DND-41 (cell line): Measurements from ENCODE around the gene C2CD3.
"Not testable (repeated sequence)": the region's sequence is repeated elsewhere in the genome, so short reads cannot be mapped to it uniquely, and the experiment has no call there.

Experiments used
- ATAC-seq: fragments of 200-7000 bp; cut with Tn5 transposase; 3 replicates; pipeline ENCODE4 v1.9.1; 2021; ENCODE audit warnings: low read depth; ENCODE audit not compliant: insufficient read depth
- DNase-seq: peaks from one replicate; pipeline ENCODE4 v3.0.0-alpha.2; 2020
- H2AFZ ChIP-seq: 2 replicates; pipeline ENCODE4 v1.6.0; 2012; ENCODE audit warnings: low read depth, low read length
- H3K27ac ChIP-seq: 2 replicates; pipeline ENCODE4 v1.5.1; 2012; ENCODE audit warnings: low read length, inconsistent platforms
- H3K27me3 ChIP-seq: fragments of 200-600 bp; sonication (generic); 2 replicates; pipeline ENCODE4 v1.6.0; 2012; ENCODE audit warnings: low read length, mild to moderate bottlenecking, inconsistent platforms; ENCODE audit not compliant: insufficient read depth, poor library complexity
- H3K36me3 ChIP-seq: 2 replicates; pipeline ENCODE4 v1.5.1; 2012; ENCODE audit warnings: low read length, inconsistent platforms; ENCODE audit not compliant: insufficient read depth
- H3K4me1 ChIP-seq: 2 replicates; pipeline ENCODE4 v1.5.1; 2012; ENCODE audit warnings: mild to moderate bottlenecking, low read length; ENCODE audit not compliant: insufficient read depth
- H3K4me2 ChIP-seq: 2 replicates; pipeline ENCODE4 v1.6.0; 2012; ENCODE audit warnings: mild to moderate bottlenecking, moderate library complexity, low read length, inconsistent platforms; ENCODE audit not compliant: insufficient read depth
- H3K4me3 ChIP-seq, 2 experiments: fragments of 200-600 bp in 1 of 2; shearing (Covaris generic) in 1 of 2; 2 replicates each; pipeline ENCODE4 v1.5.1; 2012 to 2016; ENCODE audit warnings: inconsistent platforms in 2 of 2, low read length in 2 of 2, mild to moderate bottlenecking in 2 of 2, low read depth in 1 of 2, moderate library complexity in 1 of 2
- H3K79me2 ChIP-seq: 2 replicates; pipeline ENCODE4 v1.6.0; 2012; ENCODE audit warnings: low read length, inconsistent platforms; ENCODE audit not compliant: insufficient read depth
- H3K9ac ChIP-seq: 2 replicates; pipeline ENCODE4 v1.6.0; 2012; ENCODE audit warnings: low read depth, mild to moderate bottlenecking, inconsistent platforms, low read length, moderate library complexity
- H3K9me3 ChIP-seq: 2 replicates; pipeline ENCODE4 v1.5.1; 2012; ENCODE audit warnings: low read length, moderate library complexity, mild to moderate bottlenecking, inconsistent platforms; ENCODE audit not compliant: insufficient read depth, severe bottlenecking
- H4K20me1 ChIP-seq: 2 replicates; pipeline ENCODE4 v1.6.0; 2012; ENCODE audit warnings: low read length; ENCODE audit not compliant: insufficient read depth
- EZH2 ChIP-seq: IDR thresholded peaks from 3 replicates; pipeline ENCODE4 v1.6.1; 2012; ENCODE audit warnings: borderline replicate concordance, low read depth, mild to moderate bottlenecking, moderate library complexity, low read length, inconsistent platforms; ENCODE audit not compliant: severe bottlenecking
- TF ChIP-seq, protein P1 (sequence below): IDR thresholded peaks from 2 replicates; pipeline ENCODE4 v1.5.1; 2012; ENCODE audit warnings: borderline replicate concordance, low read length, moderate library complexity, mild to moderate bottlenecking; ENCODE audit not compliant: poor library complexity, severe bottlenecking; ENCODE audit errors: extremely low read depth

Gene C2CD3

DNA sequence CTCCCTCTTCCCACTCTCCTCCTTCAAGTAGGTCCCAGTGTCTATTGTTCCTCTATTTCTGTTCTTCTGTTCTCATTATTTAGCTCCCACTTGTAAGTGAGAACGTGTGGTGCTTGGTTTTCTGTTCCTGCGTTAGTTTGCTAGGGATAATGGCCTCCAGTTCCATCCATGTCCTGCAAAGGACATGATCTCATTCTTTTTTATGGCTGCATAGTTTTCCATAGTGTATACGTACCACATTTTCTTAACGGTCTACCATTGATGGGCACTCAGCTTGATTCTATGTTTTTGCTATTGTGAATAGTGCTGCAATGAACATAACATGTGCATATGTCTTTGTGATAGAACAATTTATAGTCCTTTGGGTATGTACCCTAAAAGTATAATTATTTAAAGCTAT lies 26.2 kb downstream of the C2CD3 start:
- ATAC-seq = no peak
- H3K9ac ChIP-seq = no peak overlapping the region
- no peak overlapping the region for H2AFZ ChIP-seq
- H3K36me3 ChIP-seq = peaks cover under 1% of the 10 kb centered on the region; the same call in 1 of the 2 replicates
- no peak for DNase-seq
- H3K4me1 ChIP-seq = no peaks in the 10 kb centered on the region
- H4K20me1 ChIP-seq = no peaks in the 10 kb centered on the region
- TF ChIP-seq, protein P1, sequence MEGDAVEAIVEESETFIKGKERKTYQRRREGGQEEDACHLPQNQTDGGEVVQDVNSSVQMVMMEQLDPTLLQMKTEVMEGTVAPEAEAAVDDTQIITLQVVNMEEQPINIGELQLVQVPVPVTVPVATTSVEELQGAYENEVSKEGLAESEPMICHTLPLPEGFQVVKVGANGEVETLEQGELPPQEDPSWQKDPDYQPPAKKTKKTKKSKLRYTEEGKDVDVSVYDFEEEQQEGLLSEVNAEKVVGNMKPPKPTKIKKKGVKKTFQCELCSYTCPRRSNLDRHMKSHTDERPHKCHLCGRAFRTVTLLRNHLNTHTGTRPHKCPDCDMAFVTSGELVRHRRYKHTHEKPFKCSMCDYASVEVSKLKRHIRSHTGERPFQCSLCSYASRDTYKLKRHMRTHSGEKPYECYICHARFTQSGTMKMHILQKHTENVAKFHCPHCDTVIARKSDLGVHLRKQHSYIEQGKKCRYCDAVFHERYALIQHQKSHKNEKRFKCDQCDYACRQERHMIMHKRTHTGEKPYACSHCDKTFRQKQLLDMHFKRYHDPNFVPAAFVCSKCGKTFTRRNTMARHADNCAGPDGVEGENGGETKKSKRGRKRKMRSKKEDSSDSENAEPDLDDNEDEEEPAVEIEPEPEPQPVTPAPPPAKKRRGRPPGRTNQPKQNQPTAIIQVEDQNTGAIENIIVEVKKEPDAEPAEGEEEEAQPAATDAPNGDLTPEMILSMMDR = no peak
- TF ChIP-seq EZH2 = no peak
- no peaks in the 10 kb centered on the region for H3K27me3 ChIP-seq
- H3K4me2 ChIP-seq = no peak overlapping the region
- no peak overlapping the region for H3K27ac ChIP-seq
- H3K79me2 ChIP-seq = no peaks in the 10 kb centered on the region
- H3K4me3 ChIP-seq = no peak overlapping the region
- H3K9me3 ChIP-seq = no peaks in the 10 kb centered on the region

DNA sequence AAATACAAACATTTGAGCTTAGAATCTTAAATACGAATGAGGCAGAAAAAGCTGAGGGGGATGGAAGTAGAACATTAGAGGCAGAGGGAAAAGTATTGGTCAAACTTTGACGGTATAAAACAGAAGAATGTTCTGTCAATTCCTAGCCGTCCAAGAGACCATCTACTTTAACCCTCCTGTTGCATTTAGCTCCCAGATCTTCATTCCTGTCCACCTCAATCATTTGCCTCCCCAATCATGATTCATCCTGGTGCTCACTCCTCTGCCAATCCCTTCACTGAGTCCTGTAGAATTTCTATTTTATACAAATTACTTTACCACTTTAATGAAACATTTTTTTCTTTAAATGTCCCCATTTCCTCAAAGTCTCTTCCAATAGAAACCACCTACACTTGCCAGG lies 28.2 kb downstream of the C2CD3 start:
- no peak overlapping the region for H2AFZ ChIP-seq
- H3K79me2 ChIP-seq = no peaks in the 10 kb centered on the region
- H3K4me2 ChIP-seq = no peak overlapping the region
- H3K27me3 ChIP-seq = no peaks in the 10 kb centered on the region
- H3K27ac ChIP-seq = no peak overlapping the region
- no peak for ATAC-seq
- no peaks in the 10 kb centered on the region for H4K20me1 ChIP-seq
- H3K4me1 ChIP-seq = no peaks in the 10 kb centered on the region
- peaks cover 15% of the 10 kb centered on the region; the same call in 1 of the 2 replicates for H3K36me3 ChIP-seq
- no peak for DNase-seq
- no peak overlapping the region for H3K9ac ChIP-seq
- TF ChIP-seq, protein P1 = no peak
- TF ChIP-seq EZH2 = no peak
- no peak overlapping the region for H3K4me3 ChIP-seq
- H3K9me3 ChIP-seq = no peaks in the 10 kb centered on the region

DNA sequence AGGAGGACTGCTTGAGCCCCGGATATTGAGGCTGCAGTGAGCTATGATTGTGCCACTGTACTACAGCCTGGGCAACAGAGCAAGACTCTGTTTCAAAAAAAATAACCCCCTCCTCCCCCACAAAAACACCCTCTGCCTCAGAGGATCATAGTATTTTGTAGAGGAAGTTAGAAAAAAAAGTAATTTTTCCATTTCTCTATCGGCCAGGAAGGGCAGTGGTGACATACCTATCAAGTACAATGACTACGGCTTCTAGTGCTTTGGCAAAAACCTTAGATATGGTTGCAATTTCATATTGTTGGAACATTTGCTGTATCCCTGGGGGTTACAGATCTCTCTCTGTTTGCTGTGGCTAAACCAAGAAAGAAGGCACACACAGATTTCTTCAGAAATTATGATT lies 28.9 kb downstream of the C2CD3 start:
- no peak for DNase-seq
- no peaks in the 10 kb centered on the region for H3K9me3 ChIP-seq
- no peak overlapping the region for H3K4me2 ChIP-seq
- no peak for ATAC-seq
- H3K27ac ChIP-seq = no peak overlapping the region
- no peak overlapping the region for H3K4me3 ChIP-seq
- H3K4me1 ChIP-seq = no peaks in the 10 kb centered on the region
- H3K36me3 ChIP-seq = peaks cover 15% of the 10 kb centered on the region; the same call in 1 of the 2 replicates
- no peaks in the 10 kb centered on the region for H3K79me2 ChIP-seq
- H2AFZ ChIP-seq = no peak overlapping the region
- no peaks in the 10 kb centered on the region for H4K20me1 ChIP-seq
- TF ChIP-seq, protein P1 = no peak
- no peak for TF ChIP-seq EZH2
- H3K27me3 ChIP-seq = no peaks in the 10 kb centered on the region
- no peak overlapping the region for H3K9ac ChIP-seq

DNA sequence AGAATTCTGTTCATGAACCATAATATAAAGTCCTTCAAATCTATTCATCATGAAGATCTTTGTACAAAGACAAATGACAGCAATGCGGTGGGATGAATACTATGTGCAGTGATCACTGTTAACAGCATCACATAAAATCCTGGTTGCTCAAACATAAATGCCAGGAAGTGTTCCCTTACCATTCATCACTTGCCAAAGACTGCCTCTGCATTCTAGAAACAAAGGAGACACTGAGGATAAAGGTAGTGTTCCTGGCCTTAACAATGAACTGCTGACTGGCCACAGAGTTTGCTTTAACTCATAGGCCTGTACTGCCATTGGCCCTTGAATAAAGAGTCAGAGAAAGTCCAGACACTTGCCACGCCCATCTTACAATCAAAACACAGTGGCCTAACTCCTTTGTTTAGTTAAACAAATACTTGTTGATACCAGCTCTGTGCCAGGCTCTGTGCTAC lies 29.5 kb downstream of the C2CD3 start:
- Histone ChIP-seq H3K27me3 (no peaks in the 10 kb centered on the region), H3K4me3 (no peak overlapping the region), H3K27ac (no peak overlapping the region), H3K79me2 (no peaks in the 10 kb centered on the region), H3K4me2 (no peak overlapping the region), H3K9me3 (no peaks in the 10 kb centered on the region), H2AFZ (no peak overlapping the region), H3K36me3 (peaks cover 19% of the 10 kb centered on the region; the same call in 1 of the 2 replicates), H3K4me1 (no peaks in the 10 kb centered on the region), H3K9ac (no peak overlapping the region), H4K20me1 (no peaks in the 10 kb centered on the region)
- DNase-seq (no peak), ATAC-seq (no peak)
- TF ChIP-seq, protein P1 = no peak
- TF ChIP-seq EZH2 = no peak

DNA sequence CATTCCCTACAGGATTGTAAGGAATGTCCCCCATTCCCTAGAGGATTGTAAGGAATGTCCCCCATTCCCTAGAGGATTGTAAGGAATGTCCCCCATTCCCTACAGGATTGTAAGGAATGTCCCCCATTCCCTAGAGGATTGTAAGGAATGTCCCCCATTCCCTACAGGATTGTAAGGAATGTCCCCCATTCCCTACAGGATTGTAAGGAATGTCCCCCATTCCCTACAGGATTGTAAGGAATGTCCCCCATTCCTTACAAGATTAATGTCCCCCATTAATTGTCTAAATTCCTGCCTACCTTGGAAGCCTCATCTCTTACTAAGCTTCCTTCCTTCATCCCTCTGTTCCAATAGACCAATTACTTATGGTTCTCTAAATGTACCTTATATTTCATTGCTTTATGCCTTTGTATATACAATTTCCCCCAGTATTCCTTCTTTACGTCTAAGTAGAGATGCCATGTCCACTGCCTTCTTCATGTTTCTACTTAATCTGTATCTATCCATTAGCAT lies 30.8 kb downstream of the C2CD3 start:
- H3K36me3 ChIP-seq = peaks cover 30% of the 10 kb centered on the region; the same call in 1 of the 2 replicates
- not testable (repeated sequence) for H3K27ac ChIP-seq, H3K4me2 ChIP-seq, ATAC-seq, H2AFZ ChIP-seq, H3K4me1 ChIP-seq, H3K9me3 ChIP-seq, H4K20me1 ChIP-seq, H3K4me3 ChIP-seq, DNase-seq, H3K27me3 ChIP-seq, H3K9ac ChIP-seq, H3K79me2 ChIP-seq
